Activated CD4-positive, CD25-positive, alpha-beta regulatory T cell (primary cell): Measurements from ENCODE around the gene LSM4.

Experiments
- DNase-seq, 4 experiments: peaks; one replicate each; lab custom pipeline; 2025; lab: John Stamatoyannopoulos, UW

LSM4 gene

DNA sequence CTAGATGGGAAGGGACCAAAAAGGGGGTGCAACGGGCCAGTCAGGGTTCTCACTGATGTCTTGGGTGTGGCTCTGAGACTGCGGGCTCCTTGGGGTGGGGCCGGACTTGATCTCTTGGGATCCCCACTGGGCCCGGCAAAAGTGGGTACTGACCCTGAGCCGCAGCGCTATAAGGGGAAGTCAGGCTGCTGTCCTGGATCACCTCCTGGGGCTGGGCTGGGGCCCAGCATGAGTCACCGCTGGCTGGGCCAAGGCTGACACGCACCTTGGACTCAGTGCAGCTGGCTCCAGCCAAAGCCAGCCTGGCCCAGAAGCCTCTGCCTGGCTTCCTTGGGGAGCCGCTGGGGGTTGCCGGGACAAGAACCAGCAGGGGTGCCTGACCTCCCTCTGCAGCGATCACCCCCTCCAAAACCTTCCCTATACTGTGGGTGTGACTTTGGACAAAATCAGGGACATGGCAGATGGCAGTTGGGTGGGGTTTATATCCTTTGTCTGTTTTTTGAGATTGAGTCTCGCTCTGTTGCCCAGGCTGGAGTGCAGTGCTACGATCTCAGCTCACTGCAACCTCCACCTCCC lies 48.0 kb downstream of the LSM4 start:
- no peak for DNase-seq

DNA sequence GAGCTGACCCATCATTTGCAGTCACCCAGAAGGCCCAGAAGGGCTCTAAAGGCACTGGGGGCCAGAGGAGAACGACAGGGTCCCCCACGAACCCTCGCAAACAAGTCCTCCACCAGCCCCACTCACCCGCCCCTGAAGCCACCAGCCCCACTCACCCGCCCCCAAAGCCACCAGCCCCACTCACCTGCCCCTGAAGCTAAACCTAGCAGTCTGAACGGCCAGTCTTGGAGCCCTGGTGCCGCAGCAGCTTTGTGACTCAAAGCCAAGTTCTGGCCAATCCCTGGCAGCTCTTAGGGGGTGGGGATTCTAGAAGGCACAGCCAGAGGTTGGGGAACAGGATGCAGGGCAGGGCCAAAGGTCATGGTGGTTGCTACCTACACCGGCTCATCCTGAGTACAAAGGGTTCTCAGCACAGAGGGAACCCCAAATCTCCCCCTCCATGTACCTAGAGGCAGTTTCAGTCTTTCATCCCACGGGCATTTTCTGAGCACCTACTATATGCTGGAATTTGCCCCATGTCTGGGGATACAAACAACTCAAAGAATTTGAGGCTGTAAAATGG lies 48.6 kb downstream of the LSM4 start, which contains the start of gene IQCN:
TSS of gene IQCN (minus strand) at position 234 of the 562 bp plus-strand sequence. CDS start 4,974 bp downstream, outside the sequence.
- DNase-seq: no peak

DNA sequence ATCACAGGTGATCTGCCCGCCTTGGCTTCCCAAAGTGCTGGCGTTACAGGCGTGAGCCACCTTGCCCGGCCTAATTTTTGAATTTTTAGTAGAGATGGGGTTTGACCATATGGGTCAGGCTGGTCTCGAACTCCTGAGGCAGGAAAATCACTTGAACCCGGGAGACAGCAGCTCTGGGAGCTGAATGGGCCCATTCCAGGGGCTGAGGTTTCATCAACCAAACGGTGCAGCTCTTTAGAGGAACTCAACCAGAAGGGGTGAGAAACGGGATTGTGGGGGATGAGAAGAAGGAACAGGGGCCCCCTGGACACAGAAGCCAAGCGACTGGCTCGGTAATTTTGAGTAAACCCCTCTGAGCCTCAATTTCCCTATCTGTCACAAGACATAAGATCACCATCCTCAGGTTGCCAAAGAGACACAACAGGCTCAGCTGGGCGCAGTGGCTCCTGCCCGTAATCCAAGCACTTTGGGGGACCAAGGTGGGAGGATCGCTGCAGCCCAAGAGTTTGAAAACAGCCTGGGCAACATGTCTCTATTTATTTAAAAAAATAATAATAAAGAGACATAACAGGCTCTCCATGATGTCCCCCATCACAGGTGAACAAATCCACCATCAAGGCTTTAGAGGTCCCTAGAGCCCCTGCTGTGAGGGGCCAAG lies 49.2 kb downstream of the LSM4 start:
- DNase-seq: no peak

DNA sequence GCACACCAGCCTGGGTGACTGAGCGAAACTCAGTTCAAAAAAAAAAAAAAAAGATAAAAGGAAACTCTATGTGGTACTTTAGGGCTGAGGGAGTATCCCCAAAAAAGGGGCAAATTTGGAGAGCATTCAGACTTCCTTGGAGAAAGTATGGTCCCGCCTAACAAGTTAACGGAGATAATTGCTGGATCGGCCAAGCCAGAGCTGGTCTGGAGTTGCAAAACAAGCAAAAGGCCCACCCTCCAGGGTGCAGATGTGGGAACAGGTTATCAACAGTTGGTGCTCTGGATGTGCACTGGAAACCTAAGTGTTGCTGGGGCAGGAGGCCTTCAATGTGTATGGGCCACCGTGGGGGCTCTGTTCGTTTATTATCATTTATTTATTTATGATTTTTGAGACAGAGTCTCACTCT lies 51.4 kb downstream of the LSM4 start:
- DNase-seq: no peak

DNA sequence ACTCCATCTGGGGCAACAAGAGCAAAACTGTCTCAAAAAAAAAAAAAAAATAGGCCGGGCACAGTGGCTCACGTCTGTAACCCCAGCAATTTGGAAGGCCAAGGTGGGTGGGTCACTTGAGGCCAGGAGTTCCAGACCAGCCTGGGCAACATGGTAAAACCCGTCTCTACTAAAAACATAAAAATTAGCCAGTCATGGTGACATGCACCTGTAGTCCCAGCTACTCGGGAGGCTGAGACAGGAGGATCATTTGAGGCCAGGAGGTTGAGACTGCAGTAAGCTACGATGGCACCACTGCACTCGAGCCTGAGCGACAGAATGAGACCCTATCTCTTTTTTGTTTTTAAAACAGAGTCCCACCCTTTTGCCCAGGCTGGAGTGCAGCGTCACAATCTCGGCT lies 52.5 kb downstream of the LSM4 start:
- no peak for DNase-seq

GRCh38 chr19:18269070-18269723 lies 53.7 kb downstream of the LSM4 start:
- no peak for DNase-seq

DNA sequence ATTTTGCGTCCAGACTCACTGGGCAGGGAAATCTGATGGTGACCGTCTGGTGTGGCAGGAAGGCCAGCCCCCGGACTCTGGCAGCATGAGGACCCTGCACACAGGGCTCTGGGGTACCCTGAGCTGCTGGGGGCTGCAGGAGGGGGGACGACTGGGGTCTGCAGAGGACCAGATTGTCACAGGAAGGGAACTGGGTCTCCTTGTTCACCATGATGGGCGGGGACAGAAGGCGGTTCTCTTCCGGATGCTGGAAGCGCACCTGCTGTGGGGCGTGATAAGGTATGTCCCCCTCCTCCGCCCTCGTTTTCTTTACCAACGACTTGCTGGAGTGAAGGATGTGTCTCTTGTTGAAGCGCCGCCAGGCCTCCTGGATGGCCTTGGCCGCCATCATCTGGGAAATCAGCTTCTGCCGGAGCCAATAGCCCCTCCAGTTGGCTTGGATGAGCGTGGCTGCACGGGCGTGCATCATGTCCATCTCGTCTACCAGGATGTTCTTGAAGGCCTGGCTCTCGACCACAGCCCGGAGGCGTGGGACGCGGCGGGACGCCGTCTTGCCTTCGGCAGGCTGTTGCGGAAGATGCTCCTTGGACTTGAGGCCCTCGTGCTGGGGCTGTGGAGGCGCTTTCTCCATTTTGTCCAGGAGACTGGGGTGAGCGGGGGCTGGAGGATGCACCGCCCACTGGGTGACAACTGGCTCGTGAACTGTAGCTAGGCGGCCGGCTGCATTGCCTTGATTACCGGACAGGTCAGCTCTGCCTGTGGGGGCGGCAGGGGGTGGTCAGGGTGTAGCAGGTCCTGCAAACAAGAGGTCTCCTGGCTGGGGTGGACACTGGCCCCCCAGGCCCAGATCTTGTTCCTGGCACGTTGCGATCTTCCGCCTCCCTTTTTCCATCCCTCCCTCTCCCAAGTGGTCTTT lies 55.8 kb downstream of the LSM4 start:
- DNase-seq: no peak

DNA sequence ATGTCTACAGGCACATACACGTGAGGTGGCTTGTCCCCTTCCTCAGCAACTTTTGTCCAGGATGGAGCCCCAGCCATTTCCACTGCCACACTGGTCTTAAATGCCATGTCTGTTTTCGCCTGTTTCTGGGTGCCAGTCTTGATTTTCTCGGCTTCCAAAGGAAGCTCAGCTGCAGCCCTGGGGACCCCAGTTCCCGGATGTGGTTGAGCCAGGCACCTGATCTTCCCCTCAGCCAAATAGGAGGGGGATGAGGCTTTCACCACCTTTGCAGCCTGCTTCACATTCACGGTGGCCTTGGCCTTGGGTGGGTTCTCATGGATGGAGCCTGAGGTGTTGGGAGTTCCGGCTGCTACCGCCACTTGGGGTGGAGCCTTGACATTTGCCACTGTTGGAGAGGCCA lies 57.3 kb downstream of the LSM4 start:
- no peak for DNase-seq

GRCh38 chr19:18264971-18265540 lies 57.8 kb downstream of the LSM4 start:
- DNase-seq: no peak

GRCh38 chr19:18264137-18264854 lies 58.6 kb downstream of the LSM4 start:
- no peak for DNase-seq

DNA sequence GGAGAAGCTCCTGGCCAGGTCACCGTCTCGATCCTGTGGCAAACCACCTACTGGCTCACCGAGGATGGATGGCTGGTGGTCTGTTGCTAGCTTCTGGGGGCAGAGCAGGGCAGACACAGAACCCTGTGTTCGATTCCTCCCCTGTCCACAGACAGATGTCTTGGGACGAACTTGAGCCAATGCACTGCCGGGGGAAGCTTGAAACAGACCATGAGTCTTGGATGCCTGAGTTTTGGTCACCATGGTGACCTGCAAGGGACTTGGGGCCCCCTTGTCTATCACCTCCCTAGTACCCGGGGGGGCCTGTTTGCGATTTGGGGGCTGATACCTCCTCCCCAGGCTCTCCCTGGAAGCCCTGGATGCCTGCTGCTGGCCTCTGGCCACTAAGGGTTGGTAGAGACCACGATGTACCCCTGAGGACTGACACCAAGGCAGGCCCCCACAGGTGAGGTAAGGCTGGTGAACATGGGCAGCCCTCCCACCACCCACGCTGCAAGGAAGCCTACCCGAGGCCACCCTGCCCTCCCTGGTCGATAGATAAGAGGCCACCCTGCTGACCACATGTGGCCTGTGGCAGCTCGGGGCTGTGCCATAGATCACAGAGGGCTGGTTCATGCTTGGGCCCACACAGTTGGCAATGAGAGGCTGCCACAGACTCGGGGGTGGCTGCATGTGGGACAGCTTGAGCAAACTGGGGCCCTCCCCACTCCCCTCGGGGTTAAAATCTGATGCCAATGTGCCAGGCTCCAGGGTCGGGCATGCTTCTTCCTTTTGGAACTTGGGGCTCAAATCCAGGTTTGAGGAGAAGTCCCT lies 59.3 kb downstream of the LSM4 start:
- DNase-seq: no peak

DNA sequence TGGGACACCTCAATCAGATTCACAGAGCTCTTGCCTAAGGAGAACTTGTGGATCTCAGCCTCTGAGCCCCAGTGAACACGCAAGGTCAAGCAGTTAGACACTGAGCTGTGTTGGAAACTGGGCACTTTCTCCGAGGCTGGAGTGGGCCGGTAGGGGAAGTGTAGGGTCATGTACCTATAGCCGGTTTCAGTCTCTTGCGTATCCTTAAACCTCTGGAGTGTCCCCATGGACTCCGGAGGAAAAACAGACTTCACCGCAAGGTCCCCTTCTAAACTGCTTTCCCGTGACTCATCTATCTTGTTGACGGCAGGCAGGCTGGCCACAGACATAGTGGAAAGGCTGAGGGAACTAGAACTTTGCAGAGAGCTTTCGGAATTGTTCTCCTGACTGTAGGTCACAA lies 60.0 kb downstream of the LSM4 start:
- no peak for DNase-seq

GRCh38 chr19:18262144-18262543 lies 60.7 kb downstream of the LSM4 start:
- DNase-seq: no peak

DNA sequence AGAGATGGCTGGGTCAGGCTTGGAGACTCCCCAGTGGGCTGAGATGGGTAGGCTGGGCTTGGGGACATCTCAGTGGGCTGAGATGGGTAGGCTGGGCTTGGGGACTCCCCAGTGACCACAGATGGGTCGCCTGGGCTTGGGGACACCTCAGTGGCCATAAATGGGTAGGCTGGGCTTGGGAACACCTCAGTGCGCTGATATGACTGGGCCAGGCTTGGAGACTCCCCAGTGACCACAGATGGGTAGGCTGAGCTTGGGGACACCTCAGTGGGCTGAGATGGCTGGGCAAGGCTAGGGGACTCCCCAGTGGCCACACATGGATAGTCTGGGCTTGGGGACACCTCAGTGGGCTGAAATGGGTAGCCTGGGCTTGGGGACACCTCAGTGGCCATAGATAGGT lies 61.4 kb downstream of the LSM4 start:
- DNase-seq: no peak

GRCh38 chr19:18259893-18260292 lies 63.0 kb downstream of the LSM4 start:
- no peak for DNase-seq

GRCh38 chr19:18257503-18258470 lies 65.1 kb downstream of the LSM4 start:
- DNase-seq: no peak
